Measurements from ENCODE around the gene ZNF853.
"Not testable (repeated sequence)": the region's sequence is repeated elsewhere in the genome, so short reads cannot be mapped to it uniquely, and the experiment has no call there.

The ZNF853 gene

DNA sequence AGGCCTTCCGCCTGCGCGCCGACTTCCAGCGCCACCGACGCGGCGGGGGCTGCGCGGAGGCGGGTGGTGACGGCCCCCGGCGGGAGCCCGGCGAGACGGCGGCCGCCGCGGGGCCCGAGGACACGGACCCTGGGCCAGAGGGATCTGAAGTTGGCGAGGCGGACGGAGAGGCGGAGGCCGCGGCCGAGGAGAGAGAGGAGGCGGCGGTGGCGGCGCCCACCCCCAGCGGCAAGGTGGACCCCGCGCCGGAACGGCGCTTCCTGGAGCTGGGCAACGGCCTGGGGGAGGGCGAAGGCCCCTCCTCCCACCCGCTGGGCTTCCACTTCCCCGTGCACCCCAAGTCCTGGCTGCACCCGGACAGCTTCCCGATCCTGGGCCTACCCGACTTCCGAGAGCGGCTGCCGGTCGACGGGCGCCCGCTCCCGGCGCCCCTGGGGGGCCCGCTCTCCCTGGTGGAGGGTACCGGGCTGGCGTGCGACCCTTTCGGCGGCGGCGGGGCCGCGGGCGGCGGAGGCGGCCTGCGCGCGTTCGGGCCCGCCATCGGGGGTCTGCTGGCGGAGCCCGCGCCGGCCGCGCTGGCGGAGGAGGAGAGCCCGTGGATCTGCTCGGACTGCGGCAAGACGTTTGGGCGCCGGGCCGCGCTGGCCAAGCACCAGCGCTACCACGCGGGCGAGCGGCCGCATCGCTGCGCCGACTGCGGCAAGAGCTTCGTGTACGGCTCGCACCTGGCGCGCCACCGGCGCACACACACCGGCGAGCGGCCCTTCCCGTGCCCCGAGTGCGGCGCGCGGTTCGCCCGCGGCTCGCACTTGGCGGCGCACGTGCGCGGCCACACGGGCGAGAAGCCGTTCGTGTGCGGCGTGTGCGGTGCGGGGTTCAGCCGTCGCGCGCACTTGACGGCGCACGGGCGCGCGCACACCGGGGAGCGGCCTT is 37.9 kb downstream of the ZNF853 start:
- no peak for DNase-seq

- no peak for DNase-seq
Measured at GRCh38 chr7:6654113-6654841, 38.9 kb downstream of the ZNF853 start.

DNA sequence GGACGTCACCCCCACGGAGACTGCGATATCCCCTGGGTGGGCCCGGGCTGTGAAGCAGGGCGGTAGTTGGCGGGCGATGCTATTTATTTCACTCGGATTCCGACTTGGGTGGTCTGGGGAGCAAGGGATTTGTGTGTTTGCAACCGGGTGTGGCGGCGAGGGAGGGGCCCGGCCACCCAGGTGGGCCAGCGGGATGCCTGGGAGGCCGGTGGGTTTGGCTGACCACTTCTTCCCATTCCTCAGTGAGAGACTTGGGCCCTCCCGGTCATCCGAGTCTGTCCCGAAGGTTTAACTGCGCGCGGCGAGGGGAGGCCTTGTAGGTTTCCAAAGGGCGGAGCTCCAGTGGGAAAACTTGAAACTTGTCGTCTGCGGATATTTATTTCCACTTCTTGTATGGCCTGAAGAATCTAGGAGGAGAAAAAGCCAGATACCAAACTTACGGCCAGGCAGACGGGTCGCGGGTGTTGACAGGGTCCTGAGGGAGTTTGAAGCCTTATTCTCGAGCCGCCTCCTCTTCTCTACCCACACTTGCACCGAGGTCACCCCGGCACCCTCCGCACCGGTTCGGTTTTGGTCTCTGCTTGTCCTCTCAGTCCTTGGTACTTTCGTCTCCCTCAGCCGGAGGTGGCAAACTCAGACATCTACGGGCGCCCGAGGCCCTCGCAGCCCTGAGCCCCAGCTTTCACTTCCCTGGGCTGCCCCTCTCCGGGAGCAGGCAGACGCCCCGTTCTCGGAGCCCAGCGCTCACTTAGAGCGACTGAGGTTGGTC is 39.6 kb downstream of the ZNF853 start:
- no peak for DNase-seq

DNA sequence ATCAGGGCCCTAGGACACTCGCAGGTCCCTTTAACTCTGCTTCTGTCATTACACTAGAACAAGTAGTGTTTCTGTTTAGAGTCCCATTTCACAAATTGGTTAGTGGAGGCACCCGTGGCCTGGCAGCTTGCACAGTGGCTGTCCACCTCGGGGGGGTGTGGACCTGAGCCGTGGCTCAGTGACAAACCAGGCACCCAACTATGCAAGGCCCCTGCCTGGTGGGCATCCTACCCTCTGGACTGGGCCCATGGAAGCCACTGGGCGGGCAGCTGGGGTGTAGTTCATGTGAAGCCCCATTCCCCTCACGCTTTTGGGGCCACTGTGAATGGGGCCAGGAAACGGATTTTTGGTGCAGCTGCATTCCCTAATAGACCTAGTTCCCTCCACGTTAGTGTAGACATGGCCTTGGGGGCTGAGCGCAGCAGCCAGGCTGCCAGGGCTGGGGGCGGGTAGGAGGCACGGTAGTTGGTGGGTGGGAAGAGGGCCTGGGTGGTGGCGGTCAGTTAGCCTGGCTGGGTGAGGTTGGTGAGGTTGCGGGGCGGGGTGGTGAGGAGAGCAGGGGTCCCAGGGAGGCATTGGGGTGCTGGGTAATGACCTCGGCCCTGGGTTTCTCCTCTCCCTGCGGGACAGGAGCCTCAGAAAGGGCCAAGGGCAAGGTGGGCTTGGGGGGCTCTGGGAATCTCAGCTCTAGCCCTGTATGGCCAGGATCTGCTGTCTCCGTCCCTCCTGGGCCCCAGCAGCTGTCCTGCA is 40.4 kb downstream of the ZNF853 start:
- DNase-seq: no peak

DNA sequence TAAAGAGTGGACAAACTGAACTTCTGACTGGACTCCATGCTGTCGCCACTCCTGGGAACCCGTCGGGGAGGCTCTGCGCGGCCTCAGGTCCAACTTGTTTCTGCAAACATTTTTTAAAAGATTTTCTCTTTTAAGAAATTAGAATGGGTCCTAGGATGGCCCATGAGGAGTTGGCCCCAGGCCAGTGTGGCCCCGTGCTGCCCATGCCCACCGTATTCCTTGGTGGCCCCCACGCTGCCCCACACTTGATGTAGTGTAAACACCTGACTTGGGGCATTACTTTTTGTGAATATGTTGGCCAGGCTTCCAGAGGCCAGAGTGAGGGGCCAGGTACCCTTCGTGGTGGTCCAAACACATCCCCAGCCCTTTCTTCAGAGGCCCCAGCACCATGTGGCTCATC is 41.0 kb downstream of the ZNF853 start:
- no peak for DNase-seq

DNA sequence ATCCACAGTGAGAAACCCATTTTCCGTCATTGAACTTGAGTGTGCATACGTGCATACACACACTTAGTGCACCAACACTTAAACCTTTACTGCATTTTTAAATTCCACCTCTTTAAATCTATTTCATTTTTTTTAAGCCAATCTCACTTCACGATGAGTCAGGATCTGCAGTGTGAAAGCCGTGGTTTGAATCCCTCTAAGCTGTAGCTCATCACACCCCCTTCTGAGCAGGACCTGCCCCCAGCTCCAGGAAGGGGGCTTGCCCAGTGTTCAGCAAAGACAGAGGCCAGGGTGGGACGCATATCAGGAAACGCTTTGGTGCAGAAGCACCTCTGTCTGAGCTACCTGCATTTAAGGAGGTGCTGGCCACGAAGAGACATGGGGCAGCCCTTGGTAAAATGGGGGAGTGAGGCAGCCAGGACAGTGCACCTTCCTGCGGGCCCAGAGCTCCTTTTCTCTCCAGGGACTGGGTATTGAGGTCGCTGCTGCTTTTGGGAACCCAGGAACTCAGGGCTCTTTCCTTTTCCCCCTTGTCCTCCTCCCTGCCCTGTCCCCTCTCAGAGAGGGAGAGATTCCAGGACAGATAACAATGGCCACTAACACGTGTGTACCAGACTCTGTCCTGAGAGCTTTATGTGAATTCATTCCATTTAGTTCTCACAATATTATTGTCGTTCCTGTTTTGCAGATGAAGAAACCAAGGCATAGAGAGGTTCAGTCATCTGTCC is 43.4 kb downstream of the ZNF853 start:
- DNase-seq: no peak

DNA sequence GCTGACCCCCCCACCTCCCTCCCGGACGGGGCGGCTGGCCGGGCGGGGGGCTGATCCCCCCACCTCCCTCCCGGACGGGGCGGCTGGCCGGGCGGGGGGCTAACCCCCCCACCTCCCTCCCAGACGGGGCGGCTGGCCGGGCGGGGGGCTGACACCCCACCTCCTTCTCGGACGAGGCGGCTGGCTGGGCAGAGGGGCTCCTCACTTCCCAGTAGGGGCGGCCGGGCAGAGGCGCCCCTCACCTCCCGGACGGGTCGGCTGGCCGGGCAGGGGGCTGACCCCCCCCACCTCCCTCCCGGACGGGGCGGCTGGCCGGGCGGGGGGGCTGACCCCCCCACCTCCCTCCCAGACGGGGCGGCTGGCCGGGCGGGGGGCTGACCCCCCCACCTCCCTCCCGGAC is 55.4 kb downstream of the ZNF853 start:
- not testable (repeated sequence) for DNase-seq
